HG03460 (cell line): ENCODE data around the gene EIF4G1.

Experiments used
- ATAC-seq: cut with Tn5 transposase; IDR thresholded peaks from one replicate; pipeline ENCODE4 v1.9.1; 2021; ENCODE audit not compliant: unreplicated experiment

The EIF4G1 gene

GRCh38 chr3:184362668-184363546 is 48.5 kb downstream of the EIF4G1 start:
- ATAC-seq: peak; percentile 81

- ATAC-seq: no peak
Measured at GRCh38 chr3:184366619-184367289, 52.3 kb downstream of the EIF4G1 start.

GRCh38 chr3:184368116-184368515 is 53.7 kb downstream of the EIF4G1 start:
- ATAC-seq: no peak

- no peak for ATAC-seq
Measured at GRCh38 chr3:184368586-184369183, 54.3 kb downstream of the EIF4G1 start.

DNA sequence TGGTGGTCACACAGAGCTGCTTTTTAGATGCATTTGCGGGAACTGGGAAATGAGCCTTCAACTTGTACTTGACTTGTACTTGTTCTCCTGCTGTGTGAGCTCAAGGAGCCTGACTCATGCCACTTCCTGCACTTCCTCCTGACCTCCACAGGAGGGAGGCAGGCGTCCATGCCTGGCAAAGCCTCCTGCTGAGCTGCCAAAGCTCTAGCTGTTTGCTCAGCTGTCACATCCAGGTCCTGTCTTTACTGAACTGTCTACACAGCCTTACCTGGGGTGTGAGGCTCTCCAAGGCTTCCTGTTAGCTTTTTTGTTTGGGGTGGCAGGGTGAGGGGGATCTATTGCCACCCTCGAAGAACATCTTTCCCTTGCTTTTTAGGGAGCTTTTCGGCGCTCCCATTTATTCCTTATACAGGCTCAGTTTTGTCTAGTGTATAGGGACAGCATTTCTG is 57.2 kb downstream of the EIF4G1 start:
- peak; percentile 83 for ATAC-seq

GRCh38 chr3:184372296-184372821 is 58.0 kb downstream of the EIF4G1 start:
- no peak for ATAC-seq

DNA sequence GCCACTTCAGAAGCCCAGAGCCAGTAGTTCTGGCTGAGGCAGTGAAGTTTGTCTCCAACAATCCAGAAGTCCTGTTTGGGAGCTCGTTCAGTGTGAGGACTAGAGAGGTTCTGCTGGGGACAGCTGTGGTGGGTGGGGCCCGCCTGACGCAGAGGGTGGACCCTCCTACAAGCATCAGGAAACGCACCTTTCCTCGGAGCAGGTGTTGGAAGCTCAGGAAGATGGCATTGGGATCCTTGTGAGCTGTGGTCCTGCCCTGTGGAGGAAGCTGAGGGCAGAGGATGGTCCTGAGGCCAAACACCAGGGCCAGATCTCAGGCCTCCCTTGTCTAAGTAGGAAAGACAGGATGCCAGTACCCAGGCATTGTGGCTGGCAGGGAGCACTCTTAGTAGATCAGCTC is 58.5 kb downstream of the EIF4G1 start:
- ATAC-seq: no peak

DNA sequence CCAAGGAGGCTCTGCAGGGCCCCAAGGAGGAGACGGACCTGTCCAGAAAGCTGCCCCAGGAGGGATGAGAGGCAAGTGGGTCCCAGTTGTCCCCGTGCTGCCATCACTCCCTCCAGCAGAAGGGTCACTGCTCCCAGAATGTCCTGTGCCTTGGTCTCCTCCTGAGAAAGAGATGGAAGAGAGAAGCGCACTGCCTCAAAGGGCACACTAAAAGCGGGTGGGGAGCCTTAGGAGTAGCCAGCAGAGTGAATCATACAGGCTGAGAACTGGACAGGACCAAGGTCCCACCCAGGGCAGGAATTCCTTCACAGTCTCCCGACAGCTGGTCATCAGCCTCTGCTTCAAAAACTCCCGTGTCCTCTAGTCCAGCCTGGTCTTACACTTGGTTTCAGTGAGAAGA is 59.0 kb downstream of the EIF4G1 start:
- no peak for ATAC-seq

- ATAC-seq: no peak
Measured at GRCh38 chr3:184375747-184376461, 61.5 kb downstream of the EIF4G1 start.

- no peak for ATAC-seq
Measured at GRCh38 chr3:184377374-184377773, 63.0 kb downstream of the EIF4G1 start.

- no peak for ATAC-seq
Measured at GRCh38 chr3:184377882-184378445, 63.6 kb downstream of the EIF4G1 start, which contains the start of gene THPO. Gene THPO, minus strand, starts transcription at chr3:184378207. Its CDS starts 1,948 bp downstream, at chr3:184376259.

GRCh38 chr3:184378651-184379357 is 64.4 kb downstream of the EIF4G1 start:
- no peak for ATAC-seq

- ATAC-seq: no peak
Measured at GRCh38 chr3:184379358-184380184, 65.2 kb downstream of the EIF4G1 start, which contains the start of gene CHRD. Gene CHRD, plus strand, starts transcription at chr3:184380054. Its CDS starts 265 bp downstream, at chr3:184380319.

- no peak for ATAC-seq
Measured at GRCh38 chr3:184380185-184380626, 65.8 kb downstream of the EIF4G1 start.

DNA sequence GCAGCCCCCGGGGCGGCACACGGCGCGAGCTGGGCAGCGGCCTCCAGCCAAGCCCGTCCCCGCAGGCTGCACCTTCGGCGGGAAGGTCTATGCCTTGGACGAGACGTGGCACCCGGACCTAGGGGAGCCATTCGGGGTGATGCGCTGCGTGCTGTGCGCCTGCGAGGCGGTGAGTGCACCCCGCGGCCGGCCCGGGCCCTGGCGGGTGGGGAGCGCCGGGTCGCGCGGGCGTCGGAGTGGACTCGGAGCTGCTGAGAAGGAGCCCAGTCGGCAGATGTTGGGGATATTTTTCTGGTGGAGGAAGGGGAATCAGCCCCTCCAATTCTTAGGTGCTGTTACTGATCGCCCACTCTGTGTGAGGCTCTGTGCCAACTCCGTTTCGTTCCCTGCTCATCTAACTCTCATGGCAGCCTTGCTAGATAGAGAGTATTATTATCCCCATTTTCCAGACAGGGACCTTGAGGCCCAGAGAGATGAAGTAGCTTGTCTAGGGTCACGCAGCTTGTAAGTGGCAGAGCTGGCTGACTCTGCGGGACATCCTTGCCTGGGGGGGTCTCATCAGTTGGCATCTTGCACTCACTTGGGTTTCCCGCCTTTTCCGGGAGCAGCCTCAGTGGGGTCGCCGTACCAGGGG is 66.3 kb downstream of the EIF4G1 start:
- no peak for ATAC-seq

GRCh38 chr3:184381261-184382224 is 67.1 kb downstream of the EIF4G1 start:
- no peak for ATAC-seq
